HepG2 (cell line): ENCODE data around the gene RAB17. TPM values are rescaled to one million over a fixed set of nuclear protein-coding genes. Genes with fewer than 3 reads are reported as not detected.

Source experiments
- ATF1 ChIP-seq: IDR thresholded peaks from 2 replicates; pipeline ENCODE4 v1.6.1; 2016; ENCODE audit warnings: mild to moderate bottlenecking, control low read depth
- ATF7 ChIP-seq, 2 experiments: fragments of 450-650 bp in 1 of 2; sonication (generic) in 1 of 2; formaldehyde crosslinking in 1 of 2; IDR thresholded peaks; 2 replicates each; pipeline versions ENCODE4 v1.4.0 to v1.6.1; 2016 to 2020; ENCODE audit warnings: antibody characterized with exemption in 1 of 2, mild to moderate bottlenecking in 1 of 2, missing genetic modification reagents in 1 of 2
- CBX5 ChIP-seq: sonication (generic); formaldehyde crosslinking; IDR thresholded peaks from 2 replicates; pipeline ENCODE4 v1.4.0; 2020; ENCODE audit warnings: missing genetic modification reagents, borderline replicate concordance
- DPF2 ChIP-seq: sonication (generic); formaldehyde crosslinking; IDR thresholded peaks from 2 replicates; pipeline ENCODE4 v1.4.0; 2020; ENCODE audit warnings: mild to moderate bottlenecking, low read depth, missing genetic modification reagents, borderline replicate concordance
- FOXA3 ChIP-seq: IDR thresholded peaks from 2 replicates; pipeline ENCODE4 v1.6.1; 2016; ENCODE audit warnings: missing genetic modification reagents, missing compliant biosample characterization
- FOXK2 ChIP-seq: fragments of 450-650 bp; IDR thresholded peaks from 2 replicates; pipeline ENCODE4 v1.6.1; 2016
- MATR3 ChIP-seq: sonication (generic); formaldehyde crosslinking; IDR thresholded peaks from 2 replicates; pipeline ENCODE4 v1.4.0; 2020; ENCODE audit warnings: missing genetic modification reagents
- MED13 ChIP-seq: sonication (generic); formaldehyde crosslinking; IDR thresholded peaks from 2 replicates; pipeline ENCODE4 v1.5.0; 2020; ENCODE audit warnings: missing genetic modification reagents
- MIXL1 ChIP-seq: IDR thresholded peaks from 2 replicates; pipeline ENCODE4 v1.6.1; 2016
- MXD3 ChIP-seq: IDR thresholded peaks from 2 replicates; pipeline ENCODE4 v1.6.1; 2016; ENCODE audit warnings: mild to moderate bottlenecking, missing biosample characterization, missing genetic modification reagents
- NONO ChIP-seq, 2 experiments: fragments of 450-650 bp in 1 of 2; sonication (generic) in 1 of 2; formaldehyde crosslinking in 1 of 2; IDR thresholded peaks in 1 of 2; conservative IDR thresholded peaks in 1 of 2; 2 replicates each; pipeline versions ENCODE4 v1.6.1 to v1.8.0; 2017 to 2022; ENCODE audit warnings: mild to moderate bottlenecking in 1 of 2, missing genetic modification reagents in 1 of 2, moderate library complexity in 1 of 2
- POLR2G ChIP-seq: fragments of 200-400 bp; formaldehyde crosslinking; IDR thresholded peaks from 2 replicates; pipeline ENCODE4 v1.6.1; 2018; ENCODE audit warnings: mild to moderate bottlenecking, low read depth, low read length, moderate library complexity
- REPIN1 ChIP-seq: sonication (generic); formaldehyde crosslinking; IDR thresholded peaks from 2 replicates; pipeline ENCODE4 v1.8.0; 2022; ENCODE audit warnings: missing genetic modification reagents, low read depth, mild to moderate bottlenecking, borderline replicate concordance
- SIN3A ChIP-seq: IDR thresholded peaks from 2 replicates; pipeline ENCODE4 v1.6.1; 2011; ENCODE audit warnings: low read depth, mild to moderate bottlenecking, control low read depth, low read length, borderline replicate concordance
- SIN3B ChIP-seq: fragments of 150-350 bp; IDR thresholded peaks from 2 replicates; pipeline ENCODE4 v1.6.1; 2014; ENCODE audit warnings: low read length
- SYNCRIP ChIP-seq: fragments of 200-400 bp; formaldehyde crosslinking; IDR thresholded peaks from 2 replicates; pipeline ENCODE4 v1.6.1; 2018; ENCODE audit warnings: mild to moderate bottlenecking, low read depth, low read length; ENCODE audit not compliant: insufficient read depth
- ZNF431 ChIP-seq: sonication (generic); formaldehyde crosslinking; IDR thresholded peaks from 2 replicates; pipeline ENCODE4 v1.9.0; 2022; ENCODE audit warnings: missing genetic modification reagents, low read depth, mild to moderate bottlenecking, borderline replicate concordance
- ZNF501 ChIP-seq: sonication (generic); formaldehyde crosslinking; IDR thresholded peaks from 2 replicates; pipeline ENCODE4 v1.5.1; 2020; ENCODE audit warnings: mild to moderate bottlenecking, moderate library complexity, missing genetic modification reagents
- ZNF562 ChIP-seq: sonication (generic); formaldehyde crosslinking; IDR thresholded peaks from 2 replicates; pipeline ENCODE4 v1.8.0; 2022; ENCODE audit warnings: missing genetic modification reagents, borderline replicate concordance
- ZNF577 ChIP-seq: sonication (generic); formaldehyde crosslinking; IDR thresholded peaks from 2 replicates; pipeline ENCODE4 v1.4.0; 2020; ENCODE audit warnings: mild to moderate bottlenecking, low read depth, missing genetic modification reagents, borderline replicate concordance
- ZNF678 ChIP-seq: sonication (generic); formaldehyde crosslinking; IDR thresholded peaks from 2 replicates; pipeline ENCODE4 v1.4.0; 2020; ENCODE audit warnings: mild to moderate bottlenecking, missing genetic modification reagents
- ZNF720 ChIP-seq: sonication (generic); formaldehyde crosslinking; IDR thresholded peaks from 2 replicates; pipeline ENCODE4 v1.4.0; 2020; ENCODE audit warnings: missing genetic modification reagents
- ZNF770 ChIP-seq: sonication (generic); formaldehyde crosslinking; IDR thresholded peaks from 2 replicates; pipeline ENCODE4 v1.5.0; 2020; ENCODE audit warnings: mild to moderate bottlenecking, missing genetic modification reagents
- polyA plus RNA-seq, 8 experiments: library from polyadenylated mRNA; depleted of rRNA in 3 of 8; stranded (reverse) in 7 of 8; unstranded in 1 of 8; fragments of >200 nt; fragmentation: Illumina TruSeq in 4 of 8; extraction: Trizol in 4 of 8; gene quantifications; 2 replicates each; pipeline versions ENCODE4 v1.2.1 to v1.2.3, GENCODE V29; 2011 to 2016; ENCODE audit warnings: low read depth in 4 of 8, missing spikeins in 1 of 8, mixed read lengths in 1 of 8; ENCODE audit not compliant: insufficient read depth in 1 of 8
- total RNA-seq, 5 experiments: library from RNA; depleted of rRNA; stranded (reverse); fragments of >200 nt; fragmentation: Illumina TruSeq; extraction: Trizol; gene quantifications; 2 replicates each; pipeline ENCODE4 v1.2.3, GENCODE V29; 2016; ENCODE audit warnings: low read depth in 1 of 5
- TF ChIP-seq, protein P1 (sequence below): sonication (generic); formaldehyde crosslinking; conservative IDR thresholded peaks from 2 replicates; pipeline ENCODE4 v1.5.0; 2020; ENCODE audit warnings: missing genetic modification reagents

RAB17 gene
- total and polyA plus RNA-seq, 2 of the 13 experiments (the other 11 are each of a cell fraction or from before 2014, with no cell fraction given): 68.0 to 124 TPM

DNA sequence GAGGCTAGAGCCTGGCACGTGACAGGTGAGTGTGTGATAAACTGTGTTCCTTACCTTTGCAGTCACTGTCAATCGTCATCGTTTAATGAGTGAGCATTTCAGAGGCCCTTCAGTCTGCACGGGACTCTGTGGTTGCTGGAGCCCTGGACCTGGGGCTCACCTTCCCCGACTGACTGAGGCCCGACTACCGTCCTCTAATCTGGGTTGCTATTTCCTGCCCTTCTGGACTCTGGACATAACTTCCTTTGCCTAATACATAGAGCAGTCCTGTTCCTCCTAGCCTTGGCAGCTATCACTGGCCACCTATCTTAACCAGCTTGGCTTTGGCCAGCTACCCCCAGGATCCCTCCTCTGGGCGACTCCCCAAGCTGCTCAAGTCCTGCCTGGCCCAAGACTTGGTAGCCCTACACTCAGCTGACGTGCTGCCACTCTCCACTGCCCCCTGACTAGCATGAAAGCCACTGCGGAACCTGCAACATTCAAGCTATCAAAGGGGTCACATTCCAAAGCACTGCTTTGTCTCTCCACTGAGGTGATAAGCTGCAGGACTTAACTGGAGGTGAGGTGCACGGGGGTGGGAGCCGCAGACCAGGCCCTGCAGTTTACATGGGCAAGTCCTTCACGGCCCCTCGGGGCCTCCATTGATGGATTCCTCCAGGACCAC is 11.1 kb upstream of the RAB17 start (continued):
- TF ChIP-seq ZNF770 (CRISPR knock-in tag): peak; percentile 44; the same call in 1 of the 2 replicates
- TF ChIP-seq ATF1 (CRISPR knock-in tag): no peak
- no peak for TF ChIP-seq ZNF720 (CRISPR knock-in tag)
- TF ChIP-seq ZNF562: no peak
- peak; percentile 64; the same call in 1 of the 2 replicates for TF ChIP-seq ZNF431 (CRISPR knock-in tag)
- peak; percentile 81 for TF ChIP-seq DPF2 (CRISPR knock-in tag)
- TF ChIP-seq ZNF577 (CRISPR knock-in tag): no peak
- peak; percentile 61 for TF ChIP-seq FOXA3
- 0 out of 2 replicates have a peak, but pooled peaks have one; percentile 34 for TF ChIP-seq REPIN1 (CRISPR knock-in tag)
- TF ChIP-seq SYNCRIP: no peak
- TF ChIP-seq ZNF678 (CRISPR knock-in tag): no peak
- 0 out of 2 replicates have a peak, but pooled peaks have one; percentile 41 for TF ChIP-seq ZNF501 (CRISPR knock-in tag)
- TF ChIP-seq MATR3: no peak
- TF ChIP-seq FOXK2: no peak
- TF ChIP-seq MED13 (CRISPR knock-in tag): no peak
- TF ChIP-seq MXD3 (CRISPR knock-in tag): peak; percentile 42; the same call in 1 of the 2 replicates
- no peak for TF ChIP-seq NONO (IDR thresholded peaks at IDR 0.05)
- TF ChIP-seq NONO (CRISPR knock-in tag; conservative IDR thresholded peaks at IDR 0.05): peak; percentile 65
- no peak for TF ChIP-seq ATF7 (IDR thresholded peaks at IDR 0.05)
- TF ChIP-seq ATF7 (CRISPR knock-in tag; IDR thresholded peaks at IDR 0.05): no peak; the same call in 1 of the 2 replicates
- TF ChIP-seq, protein P1, sequence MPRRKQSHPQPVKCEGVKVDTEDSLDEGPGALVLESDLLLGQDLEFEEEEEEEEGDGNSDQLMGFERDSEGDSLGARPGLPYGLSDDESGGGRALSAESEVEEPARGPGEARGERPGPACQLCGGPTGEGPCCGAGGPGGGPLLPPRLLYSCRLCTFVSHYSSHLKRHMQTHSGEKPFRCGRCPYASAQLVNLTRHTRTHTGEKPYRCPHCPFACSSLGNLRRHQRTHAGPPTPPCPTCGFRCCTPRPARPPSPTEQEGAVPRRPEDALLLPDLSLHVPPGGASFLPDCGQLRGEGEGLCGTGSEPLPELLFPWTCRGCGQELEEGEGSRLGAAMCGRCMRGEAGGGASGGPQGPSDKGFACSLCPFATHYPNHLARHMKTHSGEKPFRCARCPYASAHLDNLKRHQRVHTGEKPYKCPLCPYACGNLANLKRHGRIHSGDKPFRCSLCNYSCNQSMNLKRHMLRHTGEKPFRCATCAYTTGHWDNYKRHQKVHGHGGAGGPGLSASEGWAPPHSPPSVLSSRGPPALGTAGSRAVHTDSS: no peak
- peak; percentile 71; the same call in 1 of the 2 replicates for TF ChIP-seq MIXL1 (CRISPR knock-in tag)
- peak; percentile 77 for TF ChIP-seq POLR2G
- TF ChIP-seq SIN3B: no peak
- TF ChIP-seq SIN3A: no peak; the same call in 1 of the 2 replicates
- TF ChIP-seq CBX5: peak; percentile 39; the same call in 1 of the 2 replicates
